HG02798 (cell line): ENCODE measurements around the gene GMCL2.
"Not testable (repeated sequence)": the region's sequence is repeated elsewhere in the genome, so short reads cannot be mapped to it uniquely, and the experiment has no call there.

Source experiments
- ATAC-seq: cut with Tn5 transposase; IDR thresholded peaks from one replicate; pipeline ENCODE4 v1.9.1; 2021; ENCODE audit warnings: mild to moderate bottlenecking; ENCODE audit not compliant: unreplicated experiment, poor library complexity

GMCL2 gene, protein sequence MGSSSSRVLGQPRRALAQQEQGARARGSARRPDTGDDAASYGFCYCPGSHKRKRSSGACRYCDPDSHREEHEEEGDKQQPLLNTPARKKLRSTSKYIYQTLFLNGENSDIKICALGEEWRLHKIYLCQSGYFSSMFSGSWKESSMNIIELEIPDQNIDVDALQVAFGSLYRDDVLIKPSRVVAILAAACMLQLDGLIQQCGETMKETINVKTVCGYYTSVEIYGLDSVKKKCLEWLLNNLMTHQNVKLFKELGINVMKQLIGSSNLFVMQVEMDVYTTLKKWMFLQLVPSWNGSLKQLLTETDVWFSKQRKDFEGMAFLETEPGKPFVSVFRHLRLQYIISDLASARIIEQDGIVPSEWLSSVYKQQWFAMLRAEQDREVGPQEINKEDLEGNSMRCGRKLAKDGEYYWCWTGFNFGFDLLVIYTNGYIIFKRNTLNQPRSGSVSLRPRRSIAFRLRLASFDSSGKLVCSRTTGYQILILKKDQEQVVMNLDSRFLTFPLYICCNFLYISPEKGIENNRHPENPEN

DNA sequence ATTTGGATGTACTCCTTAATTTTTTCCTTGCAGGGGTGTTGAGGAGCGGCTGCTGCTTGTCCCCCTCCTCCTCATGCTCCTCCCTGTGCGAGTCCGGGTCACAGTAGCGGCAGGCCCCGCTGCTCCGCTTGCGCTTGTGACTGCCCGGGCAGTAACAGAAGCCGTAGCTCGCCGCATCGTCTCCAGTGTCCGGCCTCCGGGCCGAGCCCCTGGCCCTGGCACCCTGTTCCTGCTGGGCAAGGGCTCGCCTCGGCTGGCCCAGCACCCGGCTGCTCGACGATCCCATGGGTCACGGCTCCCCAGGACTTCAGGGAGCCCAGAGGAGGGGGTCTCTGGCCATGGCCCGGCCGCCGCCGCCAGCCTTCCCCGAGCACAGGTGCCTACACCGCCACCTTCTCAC lies at the start of gene GMCL2:
Gene GMCL2, minus strand, starts transcription at position 358 of the 400 bp plus-strand sequence. Its CDS starts 72 bp downstream, at position 286.
- ATAC-seq = no peak

DNA sequence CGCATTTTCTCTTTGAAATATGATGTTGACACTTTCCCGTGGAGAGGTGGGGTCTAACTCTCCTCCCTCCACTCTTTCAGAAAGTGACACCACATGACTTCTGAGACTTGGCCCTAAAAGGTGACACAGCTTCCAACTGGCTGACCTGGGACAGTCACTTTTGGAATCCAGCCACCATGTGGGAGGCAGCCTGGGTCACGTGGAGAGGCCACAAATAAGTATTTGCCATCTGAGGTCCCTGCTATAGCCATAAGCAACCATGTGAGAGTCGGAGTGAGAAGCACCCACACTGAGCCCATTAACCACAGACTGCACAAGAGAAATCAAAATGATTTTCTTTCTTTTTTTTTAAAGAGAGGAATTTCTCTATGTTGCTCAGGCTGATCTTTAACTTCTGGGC lies 49.5 kb upstream of the GMCL2 start:
- no peak for ATAC-seq

DNA sequence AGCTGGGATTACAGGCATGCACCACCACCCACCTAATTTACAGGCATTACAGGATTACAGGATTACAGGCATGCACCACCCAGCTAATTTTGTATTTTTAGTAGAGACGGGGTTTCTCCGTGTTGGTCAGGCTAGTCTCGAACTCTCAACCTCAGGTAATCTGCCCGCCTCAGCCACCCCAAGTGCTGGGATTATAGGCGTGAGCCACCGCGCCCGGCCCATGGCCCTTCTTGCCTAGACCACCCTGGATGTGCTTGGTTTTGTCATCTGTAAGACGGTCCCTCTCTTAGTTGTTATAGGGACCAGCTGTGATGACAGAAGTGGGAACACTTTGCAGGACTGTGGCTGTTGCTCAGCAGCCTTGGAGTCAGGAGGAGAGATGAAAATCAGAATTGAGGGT lies 49.0 kb upstream of the GMCL2 start:
- no peak for ATAC-seq

DNA sequence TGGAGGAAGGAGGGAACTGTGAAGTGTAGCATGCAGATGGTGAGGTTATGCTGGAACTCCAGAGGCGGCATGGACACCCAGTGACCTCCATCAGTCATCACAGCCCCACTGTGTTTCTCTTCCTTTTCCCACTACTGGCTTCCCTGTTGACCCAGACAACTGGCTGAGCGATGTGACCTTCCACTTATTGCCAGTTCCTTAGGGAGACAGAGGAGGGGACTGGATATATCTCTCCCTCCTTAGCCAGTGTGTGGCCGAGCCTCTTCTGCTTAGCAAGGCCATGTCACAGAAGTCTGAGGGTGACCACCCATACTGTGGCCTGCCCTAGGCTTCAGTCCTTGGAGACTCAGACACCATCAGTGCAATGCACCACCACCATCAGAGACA lies 48.4 kb upstream of the GMCL2 start:
- no peak for ATAC-seq

DNA sequence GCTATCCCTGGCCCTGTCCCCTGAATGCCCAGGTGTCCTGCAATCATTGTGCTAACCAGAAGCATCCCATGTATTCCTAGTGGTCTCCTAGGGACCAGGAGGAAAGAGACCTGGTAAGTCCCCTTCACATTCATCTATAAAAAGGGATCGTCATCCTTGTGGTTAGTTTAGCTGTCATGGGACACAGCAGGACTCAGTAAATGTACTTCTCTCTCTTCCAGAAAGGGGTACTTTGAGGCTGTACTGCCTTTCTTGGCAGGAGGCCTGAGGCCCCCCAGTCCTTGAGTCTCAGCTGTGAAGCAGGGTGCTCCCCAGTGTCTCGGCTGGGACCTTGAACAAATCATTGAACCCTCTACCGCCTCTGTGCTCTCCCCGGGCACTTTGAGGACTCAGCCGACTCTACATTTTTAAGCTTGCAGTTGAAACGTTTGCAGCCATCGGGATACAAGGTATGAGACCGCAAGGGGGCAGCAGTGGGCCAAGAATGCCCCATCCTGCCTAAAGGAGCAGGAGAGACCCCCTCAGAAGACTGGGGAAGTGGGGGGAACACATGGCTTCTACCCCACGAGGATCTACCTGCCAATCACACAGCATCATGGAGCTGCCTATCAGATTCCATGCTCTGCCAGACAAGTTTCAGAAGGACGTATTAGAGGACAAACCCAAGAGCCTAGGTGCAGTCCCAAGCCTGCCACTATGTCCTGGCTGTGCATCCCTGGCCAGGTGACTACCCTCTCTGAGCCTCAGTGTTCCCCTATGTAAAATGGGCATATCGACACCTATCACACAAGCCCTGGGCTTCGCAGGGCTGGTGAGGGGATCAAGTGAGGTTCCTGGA lies 47.8 kb upstream of the GMCL2 start:
- no peak for ATAC-seq

DNA sequence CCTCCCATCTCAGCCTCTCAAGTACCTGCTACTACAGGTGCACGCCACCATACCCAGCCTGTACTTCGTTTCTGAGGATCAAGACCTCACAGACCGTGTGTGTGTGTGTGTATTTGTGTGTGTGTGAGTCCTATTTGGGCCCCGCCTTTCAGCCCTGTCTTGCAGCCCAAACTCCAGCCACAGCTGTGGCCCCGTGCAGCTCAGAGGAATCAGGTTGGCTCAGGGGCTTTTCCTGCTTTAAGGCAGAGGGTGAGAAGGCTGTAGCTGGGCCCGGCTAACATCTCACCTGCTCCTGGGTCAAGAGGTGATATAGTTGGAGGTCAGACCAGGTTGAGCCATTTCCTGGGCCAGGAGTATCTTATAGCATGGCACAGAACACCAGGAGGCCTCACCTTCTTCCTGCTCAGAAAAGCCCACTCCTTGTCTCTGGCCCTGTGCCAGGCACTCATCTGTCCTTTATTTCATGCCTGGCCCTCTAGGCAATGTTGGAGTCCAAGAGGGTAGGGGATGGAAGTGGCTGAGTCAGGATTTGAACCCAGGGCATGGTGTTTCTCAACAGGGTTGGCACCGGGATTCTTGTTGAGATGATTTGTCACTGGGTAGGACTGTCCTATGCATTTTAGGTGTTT lies 47.1 kb upstream of the GMCL2 start:
- ATAC-seq = no peak

DNA sequence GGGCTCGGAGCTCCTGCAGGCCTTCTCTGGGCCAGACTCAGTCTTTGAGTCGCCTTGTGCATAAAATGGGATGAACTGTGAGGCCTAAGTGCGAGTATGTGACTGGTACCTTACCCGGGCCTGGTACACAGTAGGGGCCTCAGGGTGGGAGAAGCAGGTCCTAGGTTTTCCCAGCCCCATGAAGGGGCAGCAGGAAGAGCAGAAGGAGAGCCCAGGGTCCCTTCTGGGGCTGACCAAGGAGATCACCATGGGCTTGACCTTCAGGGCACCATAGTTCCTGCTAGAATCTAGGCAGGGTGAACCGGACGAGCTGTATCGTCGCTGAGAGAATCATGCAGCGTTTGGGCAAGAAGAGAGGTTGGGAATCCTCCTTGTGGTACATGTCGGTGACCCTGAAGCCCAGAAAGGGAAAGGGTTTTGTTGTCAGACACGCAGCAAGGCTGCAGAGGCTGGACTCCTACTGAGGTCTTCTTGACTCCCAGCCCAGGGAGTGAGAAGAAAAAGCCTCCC lies 45.8 kb upstream of the GMCL2 start:
- ATAC-seq = no peak

DNA sequence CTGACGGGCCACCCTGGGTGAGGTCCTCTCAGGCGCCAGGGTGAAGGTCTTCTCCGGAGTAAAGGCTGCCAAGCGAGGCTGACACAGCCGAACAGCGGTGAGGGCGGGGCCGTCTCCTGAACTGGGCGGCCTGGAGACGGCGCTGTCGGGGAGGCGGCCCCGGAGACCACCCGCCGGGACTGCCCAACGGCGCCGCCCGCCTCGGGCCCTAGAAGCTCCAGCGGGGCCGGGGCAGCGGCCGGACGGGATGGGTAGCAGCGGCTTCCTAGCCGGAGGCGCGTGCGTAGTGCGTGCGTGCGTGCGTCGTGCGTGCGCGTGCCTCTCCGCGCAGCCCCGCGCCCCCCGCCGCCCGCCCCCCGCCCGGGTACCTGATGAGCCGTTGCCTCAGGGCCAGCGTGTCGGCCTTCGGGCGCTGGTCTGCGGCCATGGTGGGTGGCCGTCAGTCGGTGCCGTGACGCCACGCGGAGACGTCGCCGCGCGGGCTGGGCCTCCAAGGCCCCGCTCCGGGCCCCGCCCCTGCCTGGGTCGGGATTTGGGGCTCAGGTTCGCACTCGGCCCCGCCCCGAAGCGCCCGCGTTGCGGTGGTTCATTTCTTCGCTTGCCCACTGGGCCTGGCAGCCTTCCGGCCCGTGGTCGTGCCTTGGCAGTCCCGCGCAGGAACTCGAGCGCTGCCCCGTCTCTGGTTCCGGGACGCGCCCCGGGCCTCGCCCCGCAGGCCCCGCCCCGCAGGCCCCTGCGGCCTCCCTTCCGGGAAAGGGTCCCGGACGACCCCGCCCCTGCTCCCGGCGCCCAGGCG lies 45.2 kb upstream of the GMCL2 start, which contains the start of gene PHYKPL:
Gene PHYKPL, minus strand, starts transcription at position 679 of the 796 bp plus-strand sequence. Its CDS starts 252 bp downstream, at position 427.
- peak; percentile 72 for ATAC-seq

DNA sequence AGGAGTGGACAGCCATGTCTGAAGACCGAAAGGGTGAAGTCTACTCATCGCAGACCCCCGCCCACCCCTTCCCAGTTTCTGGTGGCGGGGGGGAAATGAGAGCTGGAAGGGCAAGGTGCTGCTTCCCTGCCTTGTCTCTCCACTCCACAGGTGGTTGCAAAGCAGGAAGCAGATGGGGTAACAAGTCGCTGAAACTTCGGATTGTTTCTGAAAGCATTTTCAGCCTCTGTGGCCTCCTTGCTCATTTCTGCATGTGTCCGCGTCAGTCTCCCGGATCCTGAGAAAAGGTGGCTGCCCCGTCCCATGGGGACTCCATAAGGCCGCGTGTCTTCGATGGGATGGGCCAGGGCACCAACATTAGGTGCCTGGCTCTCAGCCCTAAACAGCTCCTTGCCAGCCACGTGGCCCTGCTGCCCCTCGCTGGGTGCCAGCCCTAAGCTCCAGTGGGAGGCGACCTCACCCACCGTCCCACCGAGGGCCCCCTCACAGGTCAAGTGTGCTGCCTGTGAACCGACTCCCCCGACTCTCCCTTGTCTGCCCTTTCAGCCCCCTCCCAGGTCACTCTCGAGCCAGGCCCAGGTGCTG lies 44.5 kb upstream of the GMCL2 start:
- ATAC-seq = no peak

DNA sequence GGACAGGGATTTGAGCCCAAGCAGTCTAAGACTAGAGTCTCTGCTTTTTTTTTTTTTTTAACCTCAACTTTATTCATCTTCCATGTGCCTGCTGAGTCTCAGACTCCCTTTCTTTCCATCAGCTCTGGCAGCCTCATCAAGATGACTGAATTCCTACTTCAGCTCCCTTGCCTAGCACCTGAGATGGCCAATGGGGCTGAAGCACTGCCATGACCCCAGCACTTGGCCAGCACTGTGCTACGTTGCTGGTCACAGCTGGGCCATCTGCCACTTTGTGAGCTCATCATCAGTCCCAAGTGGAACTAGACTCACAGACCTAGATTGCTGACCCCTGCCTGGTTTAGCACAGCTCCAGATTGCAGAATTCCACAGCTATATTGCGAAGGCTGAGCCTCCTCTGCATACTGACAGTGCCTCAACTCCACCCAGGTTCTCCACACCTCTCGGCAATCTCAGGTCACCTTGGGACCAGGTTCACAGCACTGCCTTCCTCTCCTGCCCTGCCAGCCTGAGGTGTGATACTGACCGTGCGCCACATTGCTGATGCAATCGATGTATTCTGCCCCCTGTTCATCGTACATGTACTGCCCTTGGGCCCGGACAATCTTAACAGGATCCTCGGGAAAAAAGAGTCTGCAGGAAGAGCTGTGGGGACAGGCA lies 43.8 kb upstream of the GMCL2 start:
- ATAC-seq = no peak

DNA sequence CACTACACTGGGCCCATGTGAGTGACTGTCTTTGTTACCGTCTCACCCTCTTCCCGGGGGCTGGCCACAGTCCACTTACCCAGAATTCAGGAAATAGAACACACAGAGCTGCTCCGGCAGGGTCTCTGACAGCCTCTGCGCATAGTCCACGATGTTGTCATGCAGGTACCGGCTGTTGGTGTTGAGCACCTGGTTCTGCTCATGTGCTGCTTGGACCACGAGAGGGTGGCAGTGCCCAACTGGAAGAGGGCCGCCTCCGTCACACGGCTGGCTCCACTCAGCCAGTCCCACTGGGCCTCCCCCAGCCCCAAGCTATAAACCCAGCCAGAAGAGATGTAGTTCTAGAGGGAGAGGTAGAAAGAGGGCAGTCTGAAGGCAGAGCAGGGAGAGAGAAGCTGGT lies 42.7 kb upstream of the GMCL2 start:
- ATAC-seq = no peak

DNA sequence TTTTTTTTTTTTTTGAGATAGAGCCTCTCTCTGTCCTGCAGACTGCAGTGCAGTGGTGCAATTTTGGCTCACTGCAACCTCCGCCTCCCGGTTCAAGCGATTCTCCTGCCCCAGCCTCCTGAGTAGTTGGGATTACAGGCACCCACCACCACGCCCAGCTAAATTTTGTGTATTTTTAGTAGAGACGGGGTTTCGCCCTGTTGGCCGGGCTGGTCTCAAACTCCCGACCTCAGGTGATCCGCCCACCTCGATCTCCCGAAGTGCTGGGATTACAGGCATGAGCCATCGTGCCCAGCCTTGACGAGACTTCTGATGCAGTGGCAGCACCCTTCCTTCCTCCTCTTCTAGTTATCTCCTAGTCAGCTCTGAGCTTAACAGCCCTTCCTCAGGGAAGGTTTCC lies 41.9 kb upstream of the GMCL2 start:
- not testable (repeated sequence) for ATAC-seq

DNA sequence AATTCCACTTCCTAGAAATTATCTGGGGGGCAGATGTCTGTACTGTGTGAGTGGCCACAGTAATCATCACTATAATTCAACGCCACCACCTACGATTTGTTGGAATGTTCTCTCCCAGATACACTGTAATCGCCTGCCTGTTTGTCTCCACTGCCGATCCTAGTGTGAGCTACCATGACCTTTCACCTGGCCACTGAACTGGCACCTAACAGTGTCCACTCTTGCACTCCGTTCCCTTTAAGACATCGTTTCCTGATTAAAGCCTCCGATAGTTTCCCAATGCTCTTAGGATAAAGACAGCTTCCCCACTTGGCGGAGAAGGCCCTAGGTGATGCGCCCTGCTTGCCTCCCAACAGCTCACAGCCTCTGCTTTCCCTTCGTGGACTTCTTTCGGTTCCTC lies 41.4 kb upstream of the GMCL2 start:
- ATAC-seq = no peak

DNA sequence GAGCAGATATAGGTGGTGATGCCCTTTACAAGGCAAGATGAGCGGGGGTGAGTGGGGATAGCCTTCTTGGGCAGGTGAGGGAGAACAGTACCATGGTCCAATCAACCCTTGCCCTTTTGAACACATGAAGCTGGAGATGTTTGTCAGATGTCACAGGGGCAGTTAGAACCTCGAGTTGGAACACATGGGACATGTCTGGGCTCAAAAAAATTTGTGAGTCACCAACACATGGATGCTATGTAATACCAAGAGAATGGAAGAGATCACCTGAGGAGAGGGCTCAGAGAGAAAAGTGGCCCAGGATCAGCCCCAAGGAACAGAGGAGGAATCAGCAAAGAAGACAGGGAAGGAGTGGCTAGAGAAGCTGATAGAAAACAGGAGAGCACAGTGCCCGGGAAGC lies 40.8 kb upstream of the GMCL2 start:
- no peak for ATAC-seq

DNA sequence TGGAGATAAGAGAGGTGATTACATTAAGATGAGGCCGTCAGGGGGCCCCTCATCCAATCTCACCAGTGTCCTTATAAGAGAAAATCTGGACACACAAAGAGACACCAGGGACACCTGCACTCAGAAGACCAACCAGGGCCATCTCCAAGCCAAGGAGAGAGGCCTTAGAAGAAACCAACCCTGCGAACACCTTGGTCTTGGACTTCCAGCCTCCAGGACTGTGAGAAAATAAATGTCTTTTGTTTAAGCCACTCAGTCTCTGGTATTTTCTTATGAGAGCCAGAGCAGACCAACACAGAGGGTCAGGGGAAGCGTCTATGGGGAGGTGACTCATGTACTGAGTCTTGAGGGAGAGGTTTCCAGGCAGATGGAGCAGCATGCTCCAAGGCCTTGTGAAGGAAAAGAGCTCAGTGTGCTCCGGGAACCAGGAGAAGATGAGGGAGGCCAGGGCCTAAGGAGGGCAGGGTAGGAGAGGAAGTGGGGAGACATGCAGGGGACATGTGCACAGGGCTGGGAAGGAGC lies 40.0 kb upstream of the GMCL2 start:
- no peak for ATAC-seq

DNA sequence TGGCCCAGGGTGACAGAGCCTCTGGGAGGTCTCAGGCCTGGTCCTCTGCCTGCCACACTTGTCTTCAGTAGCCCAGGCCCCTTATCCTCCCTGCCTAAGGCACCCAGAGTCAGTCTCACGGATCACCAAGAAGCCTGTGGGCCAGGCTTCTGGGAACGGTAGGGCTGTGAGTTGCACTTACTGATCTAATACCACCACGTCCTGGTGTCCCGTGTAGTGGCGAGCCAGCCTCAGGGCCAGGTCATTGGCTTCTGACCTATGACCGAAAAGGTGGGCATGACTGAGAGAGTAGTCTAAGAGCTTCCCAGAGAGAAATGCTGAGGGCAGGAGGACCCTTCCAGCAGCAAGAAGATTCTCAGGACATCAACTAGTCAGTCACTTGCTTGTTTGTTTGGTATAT lies 38.0 kb upstream of the GMCL2 start:
- ATAC-seq = no peak

DNA sequence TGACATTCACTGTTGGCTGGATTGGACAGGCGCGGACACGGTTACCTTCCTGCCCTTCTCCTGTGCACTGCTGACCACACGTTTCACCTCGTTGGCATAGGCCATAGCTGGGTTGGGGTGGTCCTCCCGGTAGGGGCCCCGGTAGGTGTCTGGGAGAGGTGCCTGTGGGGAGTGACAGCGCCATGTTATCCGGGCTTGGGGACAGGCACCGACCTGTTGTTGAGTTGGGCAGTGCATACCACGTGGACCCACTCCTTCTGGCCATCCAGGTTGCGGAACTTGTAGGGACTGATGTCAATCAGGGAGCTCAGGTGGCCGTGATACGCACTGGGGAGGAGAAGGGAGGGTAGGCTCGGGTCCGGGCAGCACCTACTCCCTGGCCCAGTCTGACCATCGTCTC lies 37.2 kb upstream of the GMCL2 start:
- no peak for ATAC-seq

DNA sequence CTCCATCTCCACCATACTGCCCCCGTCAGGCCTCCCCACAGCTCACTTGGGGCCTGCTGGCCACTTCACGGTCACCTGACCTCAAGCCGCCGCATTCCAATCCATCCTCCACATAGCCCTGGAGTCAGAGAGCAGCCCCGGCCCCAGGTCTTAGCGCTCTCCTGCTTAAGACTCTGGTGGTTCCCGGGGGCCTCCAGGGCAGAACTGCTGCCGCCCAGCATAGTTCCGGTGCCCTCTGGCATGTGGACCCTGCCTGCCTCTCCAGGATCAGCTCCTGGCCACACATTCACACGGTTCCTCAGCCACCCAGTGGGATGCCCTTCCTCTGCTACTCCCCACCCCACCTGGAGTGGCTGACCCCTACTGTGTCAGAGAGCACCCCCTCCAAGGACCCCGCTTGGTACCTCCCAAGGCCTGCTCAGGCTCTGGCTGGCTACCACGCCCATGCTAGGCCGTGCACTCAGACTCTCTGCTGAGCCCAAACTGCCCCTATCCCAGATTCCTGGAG lies 36.7 kb upstream of the GMCL2 start:
- ATAC-seq = no peak
